SJSA1 (cell line): ENCODE measurements around the gene RIMBP2. TPM values are rescaled to one million over a fixed set of nuclear protein-coding genes. Genes with fewer than 3 reads are reported as not detected.
A peak's percentile ranks its signal among the peaks of the same experiment; 100 is the strongest.

ENCODE experiments used
- DNase-seq, 2 experiments: peaks; one replicate each; pipeline ENCODE4 v3.0.0-alpha.2; 2015 to 2020; ENCODE audit warnings: low spot score in 2 of 2, low read depth in 1 of 2
- H3K27ac ChIP-seq: fragments of 250-450 bp; sonication (Bioruptor Pico); 2 replicates; pipeline ENCODE4 v1.5.1; 2020; ENCODE audit warnings: mild to moderate bottlenecking, moderate library complexity
- H3K27me3 ChIP-seq: fragments of 250-450 bp; sonication (Bioruptor Pico); replicated peaks from 2 replicates; pipeline ENCODE4 v1.5.1; 2020; ENCODE audit warnings: mild to moderate bottlenecking, moderate library complexity
- H3K36me3 ChIP-seq: fragments of 250-450 bp; sonication (Bioruptor Pico); 2 replicates; pipeline ENCODE4 v1.5.1; 2020; ENCODE audit warnings: mild to moderate bottlenecking
- H3K4me1 ChIP-seq: fragments of 250-450 bp; sonication (Bioruptor Pico); replicated peaks from 2 replicates; pipeline ENCODE4 v1.6.1; 2021; ENCODE audit warnings: mild to moderate bottlenecking
- H3K4me3 ChIP-seq: fragments of 250-450 bp; sonication (Bioruptor Pico); 2 replicates; pipeline ENCODE4 v1.5.1; 2020; ENCODE audit warnings: mild to moderate bottlenecking
- H3K9me3 ChIP-seq: fragments of 250-450 bp; sonication (Bioruptor Pico); replicated peaks from 2 replicates; pipeline ENCODE4 v1.5.1; 2020; ENCODE audit warnings: mild to moderate bottlenecking
- total RNA-seq: library from RNA; depleted of rRNA; stranded (reverse); fragments of >200 nt; shearing (Covaris generic); gene quantifications from 2 replicates; pipeline ENCODE4 v1.2.3, GENCODE V29; 2014

The RIMBP2 gene
- total RNA-seq, 1 experiment from 2014 or later = 0.16 TPM

DNA sequence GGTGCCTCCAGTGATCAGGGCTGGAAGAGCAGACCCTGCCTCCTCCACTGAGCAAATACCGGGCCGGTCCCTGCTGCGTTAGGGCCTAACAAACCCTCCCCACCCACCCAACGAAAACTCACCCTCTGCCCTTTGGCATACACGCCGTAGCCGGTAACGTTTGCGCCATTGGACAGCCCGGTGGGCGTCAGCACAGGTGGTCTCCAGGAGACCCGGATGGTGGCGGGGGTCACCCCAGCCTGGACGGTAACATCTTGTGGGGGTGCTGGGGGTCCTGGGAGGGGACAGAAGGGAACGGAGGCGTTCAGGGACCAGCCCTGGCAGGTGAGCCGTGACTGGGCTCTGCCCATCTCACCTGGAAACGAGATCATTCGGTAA lies 277.9 kb downstream of the RIMBP2 start:
- peaks cover 7% of the 10 kb centered on the region; the same call in 1 of the 2 replicates for H3K9me3 ChIP-seq
- H3K27ac ChIP-seq = no peak overlapping the region

DNA sequence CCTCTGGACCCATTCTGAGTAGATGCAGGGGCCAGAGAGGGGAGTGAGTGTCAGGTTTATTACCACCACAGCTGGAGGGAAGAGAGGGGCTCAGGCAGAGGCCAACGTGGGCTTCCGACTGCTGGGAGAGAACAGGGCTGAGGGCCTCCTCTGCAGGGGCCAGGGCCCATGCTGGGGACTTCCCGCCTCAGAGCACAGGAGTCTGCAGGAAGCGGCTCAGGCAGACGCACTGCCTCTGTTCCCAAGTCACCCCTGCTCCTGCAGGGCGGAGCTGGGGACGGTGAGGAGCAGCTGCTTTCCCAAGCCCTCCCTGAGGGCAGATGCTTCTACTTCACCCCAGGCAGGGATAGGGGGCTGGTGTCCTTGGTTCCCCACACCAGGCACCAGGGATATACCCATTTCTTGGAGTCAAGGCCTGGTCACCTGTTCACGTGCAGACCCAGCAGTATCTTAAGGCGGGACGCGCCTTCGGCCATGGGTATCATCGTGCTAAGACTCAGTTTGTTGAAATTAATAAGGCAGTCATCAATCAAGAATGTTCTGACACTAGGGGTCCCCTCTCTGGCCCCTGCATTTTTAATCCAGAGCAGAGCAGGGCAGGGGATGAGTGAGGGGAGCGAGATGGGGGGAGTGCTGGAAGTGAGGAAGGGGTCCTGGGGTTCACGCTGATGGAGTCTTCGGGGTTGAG lies 278.4 kb downstream of the RIMBP2 start:
- peaks cover 7% of the 10 kb centered on the region; the same call in 1 of the 2 replicates for H3K9me3 ChIP-seq

More for the DNA sequence above, 277.9 kb downstream of the RIMBP2 start:
- no peak for DNase-seq
- H3K27me3 ChIP-seq = no peaks in the 10 kb centered on the region
- no peak overlapping the region for H3K4me3 ChIP-seq
- no peaks in the 10 kb centered on the region for H3K4me1 ChIP-seq
- no peaks in the 10 kb centered on the region for H3K36me3 ChIP-seq

DNA sequence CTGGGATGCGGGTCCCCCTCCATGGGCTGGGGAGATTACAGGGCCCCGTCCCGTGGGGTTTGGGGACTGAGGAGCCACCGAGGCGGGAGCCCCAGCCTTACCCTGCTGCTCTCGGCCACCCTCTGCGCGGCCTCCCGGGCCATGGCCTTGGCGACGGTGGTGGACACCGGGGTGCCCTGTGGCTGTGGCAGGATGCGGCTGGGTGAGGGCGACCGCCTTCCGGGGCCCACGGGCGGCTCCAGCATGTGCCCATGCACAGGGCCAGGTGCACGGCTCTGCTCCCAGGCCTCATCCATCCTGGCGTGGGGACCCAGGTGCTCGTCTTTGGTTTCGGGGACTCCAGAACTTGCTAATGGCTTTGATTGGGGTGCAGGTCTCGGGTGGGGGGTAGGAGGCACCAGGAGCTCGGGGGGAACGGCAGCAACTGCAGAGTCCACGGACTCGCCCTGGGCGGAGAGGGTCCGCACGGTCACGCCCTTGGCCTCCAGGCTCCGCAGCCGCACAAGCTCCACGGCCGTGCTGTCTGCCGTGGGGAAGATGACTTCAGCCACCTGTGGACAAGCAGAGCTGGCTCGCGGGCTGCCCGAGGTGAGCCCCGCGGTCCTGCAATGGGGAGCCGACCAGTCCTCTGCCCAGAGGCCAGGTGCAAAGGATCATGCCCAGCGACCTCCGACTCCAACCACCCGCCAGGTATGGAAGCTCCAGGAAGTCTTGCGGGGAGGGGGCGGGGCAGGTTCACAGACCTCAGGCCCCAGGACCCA lies 279.2 kb downstream of the RIMBP2 start:
- H3K4me1 ChIP-seq = no peaks in the 10 kb centered on the region
- peaks cover 5% of the 10 kb centered on the region; the same call in 1 of the 2 replicates for H3K9me3 ChIP-seq
- no peak for DNase-seq
- H3K4me3 ChIP-seq = no peak overlapping the region
- no peaks in the 10 kb centered on the region for H3K36me3 ChIP-seq
- no peak overlapping the region for H3K27ac ChIP-seq
- H3K27me3 ChIP-seq = no peaks in the 10 kb centered on the region

More for the DNA sequence above, 278.4 kb downstream of the RIMBP2 start:
- no peak for DNase-seq
- Histone ChIP-seq H3K27me3 (no peaks in the 10 kb centered on the region), H3K4me3 (no peak overlapping the region), H3K4me1 (no peaks in the 10 kb centered on the region), H3K27ac (no peak overlapping the region), H3K36me3 (no peaks in the 10 kb centered on the region)

DNA sequence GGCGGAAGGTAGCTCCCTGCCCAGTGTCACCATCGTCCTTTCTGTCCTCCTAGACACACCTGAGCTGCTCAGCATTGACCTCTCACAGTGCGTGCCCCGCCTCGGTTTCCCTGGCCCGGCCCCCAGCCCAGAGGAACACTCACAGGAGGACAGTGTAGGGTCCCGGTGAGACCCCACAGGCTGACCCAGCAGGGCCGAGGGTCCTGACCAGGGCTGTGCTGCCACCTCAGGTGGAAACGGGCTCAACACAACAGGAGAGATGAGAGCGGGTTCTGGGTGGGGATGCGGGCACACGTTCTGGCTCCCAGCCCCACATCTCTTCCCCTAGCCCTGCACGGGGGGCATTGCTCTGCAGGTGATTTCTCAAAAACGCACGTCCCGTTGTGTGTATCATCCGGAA lies 280.3 kb downstream of the RIMBP2 start:
- no peak for DNase-seq
- Histone ChIP-seq H3K27me3 (no peaks in the 10 kb centered on the region), H3K36me3 (no peaks in the 10 kb centered on the region), H3K9me3 (0 out of 2 replicates have a peak, but pooled peaks cover 4% of the 10 kb centered on the region), H3K27ac (no peak overlapping the region), H3K4me3 (no peak overlapping the region), H3K4me1 (no peaks in the 10 kb centered on the region)

DNA sequence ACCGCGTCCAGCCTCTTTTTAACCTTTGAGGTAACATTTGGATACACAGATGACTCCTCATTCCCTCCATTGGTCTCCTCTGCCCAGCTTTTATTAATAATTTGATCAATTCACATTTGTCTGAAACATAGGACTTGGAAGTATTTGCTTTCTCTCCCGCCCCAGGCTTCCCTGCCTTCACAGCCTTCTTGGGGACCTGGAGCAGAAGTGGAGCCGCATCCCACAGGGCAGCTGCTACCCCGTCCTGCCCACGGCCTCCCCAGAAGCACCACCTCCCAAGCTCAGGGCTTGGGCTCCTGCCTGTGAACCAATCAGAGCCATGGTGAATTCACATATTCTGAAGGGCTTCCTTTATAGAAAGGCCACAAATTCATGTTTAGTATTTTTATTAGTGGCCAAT lies 280.8 kb downstream of the RIMBP2 start:
- Histone ChIP-seq H3K4me1 (no peaks in the 10 kb centered on the region), H3K27me3 (no peaks in the 10 kb centered on the region), H3K36me3 (no peaks in the 10 kb centered on the region), H3K9me3 (0 out of 2 replicates have a peak, but pooled peaks cover 4% of the 10 kb centered on the region), H3K27ac (no peak overlapping the region), H3K4me3 (no peak overlapping the region)
- no peak for DNase-seq

DNA sequence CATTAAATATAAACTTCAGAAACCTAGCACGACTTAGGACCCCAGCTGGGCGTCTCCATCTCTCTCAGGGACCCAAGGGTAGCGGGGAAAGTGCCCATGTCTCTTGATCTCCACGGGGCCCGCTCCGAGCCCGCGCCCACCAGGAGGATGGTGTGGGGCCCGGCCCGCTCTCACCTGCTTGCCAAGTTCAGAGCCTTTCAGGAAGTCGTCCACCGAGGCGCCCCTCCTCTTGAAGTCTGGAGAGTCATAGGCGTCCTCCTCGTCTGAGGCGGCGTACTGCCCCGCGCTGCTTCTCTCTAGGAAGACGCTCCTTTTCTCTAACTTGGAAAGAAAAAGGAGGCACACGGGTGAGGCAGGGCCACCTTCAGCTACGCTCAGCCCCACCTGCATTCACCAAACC lies 281.5 kb downstream of the RIMBP2 start:
- Histone ChIP-seq H3K27ac (no peak overlapping the region), H3K36me3 (no peaks in the 10 kb centered on the region), H3K4me3 (no peak overlapping the region), H3K4me1 (no peaks in the 10 kb centered on the region), H3K27me3 (no peaks in the 10 kb centered on the region), H3K9me3 (0 out of 2 replicates have a peak, but pooled peaks cover 4% of the 10 kb centered on the region)
- DNase-seq = no peak

DNA sequence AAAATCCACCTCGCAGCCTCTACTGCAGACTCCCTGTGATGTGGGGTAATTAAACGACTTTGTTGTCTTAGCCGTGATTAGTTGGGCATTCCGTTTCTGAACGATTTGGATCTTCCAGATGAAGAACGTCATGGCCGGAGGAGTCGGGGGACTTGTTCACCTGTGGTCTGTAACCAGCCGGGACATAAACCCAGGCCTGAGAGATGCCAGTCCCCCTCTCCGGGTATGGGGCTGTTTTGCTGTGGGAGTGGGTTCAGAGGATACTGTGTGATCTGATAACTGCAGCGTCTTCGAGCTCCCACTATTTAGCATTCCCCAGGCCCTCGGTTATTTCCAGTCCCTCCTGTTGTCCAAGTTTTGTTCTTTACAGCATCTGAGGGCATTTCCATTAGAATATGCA lies 282.3 kb downstream of the RIMBP2 start:
- H3K9me3 ChIP-seq = 0 out of 2 replicates have a peak, but pooled peaks cover 4% of the 10 kb centered on the region
- no peak overlapping the region for H3K27ac ChIP-seq
- no peaks in the 10 kb centered on the region for H3K27me3 ChIP-seq
- DNase-seq = no peak
- H3K4me1 ChIP-seq = no peaks in the 10 kb centered on the region
- no peak overlapping the region for H3K4me3 ChIP-seq
- no peaks in the 10 kb centered on the region for H3K36me3 ChIP-seq

DNA sequence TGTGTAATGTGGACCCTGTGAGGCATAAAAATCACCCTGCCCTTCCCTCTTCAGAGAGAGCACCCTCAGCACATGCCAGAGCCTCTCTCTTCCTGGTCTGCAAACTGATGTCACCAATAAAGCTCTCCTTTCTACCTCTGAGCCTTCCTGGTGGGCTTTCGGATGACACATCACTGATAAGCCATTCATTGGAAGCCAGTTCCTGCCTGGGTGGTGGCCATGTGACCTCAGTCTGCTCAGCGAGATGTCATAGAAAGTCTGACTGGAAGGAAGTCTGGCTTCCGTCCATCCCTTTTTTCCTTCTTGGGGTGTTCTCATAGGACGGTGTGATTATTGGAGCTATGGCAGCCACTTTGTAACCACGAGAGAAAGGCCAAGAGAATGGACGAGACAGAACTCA lies 282.7 kb downstream of the RIMBP2 start:
- 0 out of 2 replicates have a peak, but pooled peaks cover 4% of the 10 kb centered on the region for H3K9me3 ChIP-seq
- no peaks in the 10 kb centered on the region for H3K36me3 ChIP-seq
- H3K27me3 ChIP-seq = no peaks in the 10 kb centered on the region
- no peak overlapping the region for H3K4me3 ChIP-seq
- no peaks in the 10 kb centered on the region for H3K4me1 ChIP-seq
- no peak overlapping the region for H3K27ac ChIP-seq
- DNase-seq = no peak

DNA sequence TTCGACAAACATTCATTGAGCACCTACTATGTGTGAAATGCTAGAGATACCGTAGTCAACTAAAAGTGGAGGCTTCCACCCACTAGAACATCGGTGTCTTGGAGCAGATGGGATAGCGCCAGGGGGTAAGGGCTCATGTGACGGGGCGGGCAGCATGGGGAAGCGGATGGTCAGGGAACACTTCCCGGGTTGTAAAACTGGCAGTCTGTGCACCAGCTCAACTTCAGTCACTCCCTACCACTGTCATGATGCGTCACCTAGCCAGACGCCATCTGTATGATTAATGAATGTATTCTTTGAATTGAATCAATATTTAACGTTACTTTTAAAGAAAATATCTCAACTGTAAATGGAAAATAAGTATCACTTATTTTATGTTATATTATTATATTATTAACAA lies 284.9 kb downstream of the RIMBP2 start:
- Histone ChIP-seq H3K9me3 (no peaks in the 10 kb centered on the region; the same call in 1 of the 2 replicates), H3K27ac (no peak overlapping the region), H3K4me1 (no peaks in the 10 kb centered on the region), H3K4me3 (no peak overlapping the region), H3K27me3 (no peaks in the 10 kb centered on the region), H3K36me3 (no peaks in the 10 kb centered on the region)
- no peak for DNase-seq

DNA sequence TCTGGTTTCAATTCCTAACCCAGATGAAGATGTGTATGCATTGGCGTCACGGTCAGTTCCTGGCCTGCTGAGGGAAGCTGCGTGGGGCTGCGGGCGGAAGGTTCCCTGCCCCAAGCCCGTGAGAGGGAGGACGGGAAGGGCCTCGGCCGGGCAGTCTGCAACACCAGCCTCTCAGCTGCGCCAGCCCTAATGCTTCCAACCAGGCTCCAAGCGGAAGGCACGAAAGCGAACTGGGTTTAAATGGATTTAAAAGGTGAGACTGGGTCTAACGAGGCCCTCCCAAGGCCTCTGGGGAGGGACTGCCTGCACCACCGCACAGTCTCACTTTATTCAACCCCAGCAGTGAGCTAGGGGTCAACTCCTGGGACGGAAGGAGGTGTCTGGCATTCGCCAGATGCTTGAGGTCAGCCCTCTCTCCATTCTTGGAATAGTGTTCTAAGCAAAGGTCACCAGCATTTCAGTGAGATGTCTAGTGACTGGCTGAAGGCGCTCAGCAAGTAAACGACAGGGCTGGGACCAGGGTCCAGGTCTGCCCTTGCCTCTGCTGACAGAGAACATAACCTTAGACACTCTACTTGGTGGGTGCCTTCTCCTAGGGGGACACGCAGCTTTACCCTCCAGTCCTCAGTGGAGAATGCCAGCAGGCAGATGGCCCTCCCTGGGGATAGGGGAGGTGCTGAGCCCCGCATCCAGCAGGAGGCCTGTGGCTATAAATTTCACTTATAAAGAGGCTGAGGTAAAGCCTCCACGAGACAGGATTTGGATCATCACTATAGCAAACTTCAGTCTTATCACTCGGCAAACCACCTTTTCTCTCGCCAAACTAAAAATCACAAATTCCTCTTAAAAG lies 286.2 kb downstream of the RIMBP2 start:
- DNase-seq = peak in 1 of 2 experiments; percentile 13

DNA sequence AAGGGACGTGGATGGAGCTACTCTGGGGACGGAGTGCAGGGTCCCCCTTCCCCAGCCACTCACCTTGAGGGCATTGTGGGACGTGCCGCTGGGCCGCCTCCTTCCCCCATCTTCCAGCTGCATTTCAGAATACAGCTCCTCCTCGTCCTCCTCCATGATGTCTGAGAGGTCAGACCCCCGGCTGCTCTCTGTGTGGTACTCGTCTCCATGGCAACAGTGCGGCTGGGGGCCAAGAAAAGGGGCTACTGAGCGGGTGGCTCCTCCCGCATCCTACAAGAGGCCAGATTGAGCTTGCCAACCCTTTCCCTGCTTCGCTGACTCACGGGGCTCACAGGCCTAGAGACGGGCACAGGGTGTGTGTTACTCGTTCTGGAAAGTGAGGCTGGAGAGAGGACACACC lies 288.0 kb downstream of the RIMBP2 start:
- Histone ChIP-seq H3K9me3 (peaks cover 3% of the 10 kb centered on the region; the same call in 1 of the 2 replicates), H3K4me1 (no peaks in the 10 kb centered on the region), H3K27me3 (no peaks in the 10 kb centered on the region), H3K4me3 (no peak overlapping the region), H3K27ac (no peak overlapping the region), H3K36me3 (no peaks in the 10 kb centered on the region)
- peak in 1 of 2 experiments; percentile 33 for DNase-seq

More for the DNA sequence above, 286.2 kb downstream of the RIMBP2 start:
- Histone ChIP-seq H3K9me3 (no peaks in the 10 kb centered on the region; the same call in 1 of the 2 replicates), H3K4me3 (no peak overlapping the region), H3K4me1 (no peaks in the 10 kb centered on the region), H3K27me3 (no peaks in the 10 kb centered on the region), H3K27ac (no peak overlapping the region), H3K36me3 (no peaks in the 10 kb centered on the region)

DNA sequence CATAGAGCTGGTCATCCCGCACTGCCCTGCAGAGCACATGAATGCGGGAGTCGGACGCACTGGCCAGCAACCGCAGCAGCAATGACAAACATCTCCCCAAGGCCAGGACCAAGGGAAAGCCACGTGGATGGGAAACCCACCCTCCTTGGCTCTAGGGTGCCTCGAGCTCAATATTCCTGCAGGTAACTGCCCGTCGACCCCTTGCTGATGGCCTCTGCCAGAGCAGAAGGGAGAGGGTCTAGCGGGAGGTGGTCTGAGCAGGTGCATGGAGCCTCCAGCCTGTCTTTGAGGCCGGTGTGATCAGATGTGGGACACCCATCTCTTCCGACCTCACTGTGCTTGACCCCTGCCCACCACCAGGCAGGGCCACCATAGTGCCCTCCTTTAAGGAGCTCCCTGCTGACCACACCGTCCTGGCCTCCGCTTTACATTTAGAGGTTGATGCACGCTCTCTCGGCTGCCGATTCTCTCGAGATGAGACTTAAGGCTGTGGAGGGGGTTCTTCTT lies 288.7 kb downstream of the RIMBP2 start:
- no peak overlapping the region for H3K4me3 ChIP-seq
- H3K9me3 ChIP-seq = peaks cover 3% of the 10 kb centered on the region; the same call in 1 of the 2 replicates
- DNase-seq = peak in 1 of 2 experiments; percentile 25
- H3K4me1 ChIP-seq = no peaks in the 10 kb centered on the region
- no peaks in the 10 kb centered on the region for H3K36me3 ChIP-seq
- no peaks in the 10 kb centered on the region for H3K27me3 ChIP-seq
- H3K27ac ChIP-seq = no peak overlapping the region

DNA sequence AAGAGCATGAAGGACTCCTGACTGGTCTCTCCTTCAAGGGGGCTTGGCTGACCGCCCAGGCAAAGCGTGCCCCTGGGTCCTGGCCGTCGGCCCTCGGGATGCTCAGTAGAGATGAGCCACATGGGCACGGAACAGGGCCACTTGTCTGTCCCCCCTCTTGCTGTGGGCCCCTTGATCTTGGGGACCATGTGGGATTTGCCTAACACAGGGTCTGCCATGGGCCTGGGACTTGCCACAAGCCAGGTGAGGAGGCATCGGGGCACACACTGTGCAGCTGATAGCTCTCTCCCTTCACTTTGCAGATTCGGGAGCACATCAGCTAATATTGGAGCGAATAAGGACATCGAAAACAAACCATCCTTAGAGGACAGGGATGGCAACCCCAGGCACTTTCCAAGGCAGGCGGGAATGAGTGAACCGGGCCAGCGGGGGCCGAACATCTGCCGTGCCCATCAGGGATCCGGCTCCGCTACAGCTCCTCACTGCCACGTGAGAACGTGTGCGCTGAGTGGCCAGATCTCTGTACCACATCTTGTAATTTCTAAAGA lies 290.3 kb downstream of the RIMBP2 start:
- H3K27ac ChIP-seq = no peak overlapping the region
- no peaks in the 10 kb centered on the region for H3K36me3 ChIP-seq
- peaks cover 3% of the 10 kb centered on the region; the same call in 1 of the 2 replicates for H3K9me3 ChIP-seq
- H3K4me1 ChIP-seq = no peaks in the 10 kb centered on the region
- DNase-seq = peak in 1 of 2 experiments; percentile 10
- no peak overlapping the region for H3K4me3 ChIP-seq
- no peaks in the 10 kb centered on the region for H3K27me3 ChIP-seq
